Loucy (cell line): ENCODE measurements around the gene GGACT.

Source experiments
- EZH2phosphoT487 ChIP-seq: fragments of 200-600 bp; IDR thresholded peaks from 2 replicates; pipeline ENCODE4 v1.6.1; 2018; ENCODE audit warnings: antibody characterized with exemption, mild to moderate bottlenecking, moderate library complexity, borderline replicate concordance
- TF ChIP-seq, protein P1 (sequence below): fragments of 200-600 bp; sonication (generic); conservative IDR thresholded peaks from 2 replicates; pipeline ENCODE4 v1.5.1; 2014; ENCODE audit warnings: mild to moderate bottlenecking, antibody characterized with exemption, low read length

DNA sequence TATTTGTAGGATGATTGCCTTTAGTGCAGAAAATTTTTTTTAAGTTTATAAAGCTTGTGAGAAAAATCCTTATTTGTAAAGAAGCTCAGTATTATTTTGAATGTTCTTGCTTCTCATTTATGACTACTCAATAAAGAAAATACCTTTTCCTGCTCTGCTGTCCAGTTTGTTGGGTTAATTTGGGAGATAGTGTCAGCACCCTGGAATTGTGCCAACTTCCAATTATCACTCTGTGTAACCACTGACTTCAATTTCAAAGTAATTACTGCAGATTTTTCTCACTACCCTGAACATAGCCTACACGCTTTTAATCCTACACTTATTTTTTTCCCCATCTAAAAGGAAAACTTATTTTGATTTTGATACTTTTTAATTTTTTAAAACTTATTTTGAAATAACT is 93.1 kb downstream of the GGACT start:
- TF ChIP-seq, protein P1, sequence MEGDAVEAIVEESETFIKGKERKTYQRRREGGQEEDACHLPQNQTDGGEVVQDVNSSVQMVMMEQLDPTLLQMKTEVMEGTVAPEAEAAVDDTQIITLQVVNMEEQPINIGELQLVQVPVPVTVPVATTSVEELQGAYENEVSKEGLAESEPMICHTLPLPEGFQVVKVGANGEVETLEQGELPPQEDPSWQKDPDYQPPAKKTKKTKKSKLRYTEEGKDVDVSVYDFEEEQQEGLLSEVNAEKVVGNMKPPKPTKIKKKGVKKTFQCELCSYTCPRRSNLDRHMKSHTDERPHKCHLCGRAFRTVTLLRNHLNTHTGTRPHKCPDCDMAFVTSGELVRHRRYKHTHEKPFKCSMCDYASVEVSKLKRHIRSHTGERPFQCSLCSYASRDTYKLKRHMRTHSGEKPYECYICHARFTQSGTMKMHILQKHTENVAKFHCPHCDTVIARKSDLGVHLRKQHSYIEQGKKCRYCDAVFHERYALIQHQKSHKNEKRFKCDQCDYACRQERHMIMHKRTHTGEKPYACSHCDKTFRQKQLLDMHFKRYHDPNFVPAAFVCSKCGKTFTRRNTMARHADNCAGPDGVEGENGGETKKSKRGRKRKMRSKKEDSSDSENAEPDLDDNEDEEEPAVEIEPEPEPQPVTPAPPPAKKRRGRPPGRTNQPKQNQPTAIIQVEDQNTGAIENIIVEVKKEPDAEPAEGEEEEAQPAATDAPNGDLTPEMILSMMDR: no peak
- TF ChIP-seq EZH2phosphoT487: no peak
